Inflammatory macrophage (primary cell): ENCODE data around the gene AGFG1.
"Not testable (repeated sequence)": the region's sequence is repeated elsewhere in the genome, so short reads cannot be mapped to it uniquely, and the experiment has no call there.

Experiments
- DNase-seq, 2 donors: peaks; one replicate each; pipeline ENCODE4 v3.0.0-alpha.2; 2020 to 2022

The AGFG1 gene

DNA sequence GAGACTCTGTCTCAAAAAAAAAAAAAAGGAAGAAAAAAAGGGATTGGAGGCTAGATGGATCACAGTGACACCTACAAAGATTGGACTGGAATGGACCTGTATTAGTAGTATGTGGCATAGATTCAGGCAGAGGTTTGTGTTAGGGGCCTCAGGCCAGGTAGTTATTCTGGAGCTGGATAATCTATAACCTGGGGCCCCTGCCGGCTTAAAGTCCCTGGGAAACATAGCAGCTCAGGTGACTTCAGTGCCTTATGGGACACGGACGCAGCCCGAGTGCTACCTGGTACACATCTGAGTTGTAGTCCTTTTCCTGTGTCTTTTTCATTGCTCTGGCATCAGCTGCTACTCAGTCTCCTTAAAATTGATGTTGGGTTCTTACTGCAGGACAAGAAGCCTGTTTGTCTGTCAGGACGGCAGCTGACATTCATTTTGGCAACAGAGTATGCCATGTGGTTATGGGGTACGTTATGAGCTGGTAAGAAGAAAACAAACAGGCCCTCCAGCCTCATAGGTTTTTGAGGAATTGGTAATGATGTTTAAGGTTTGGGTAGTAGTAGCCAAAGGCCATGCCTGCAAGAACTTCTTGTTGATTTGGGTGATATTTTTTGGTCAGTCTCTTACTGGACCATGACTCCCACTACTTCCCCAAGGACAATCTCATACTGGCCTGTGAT, 27.8 kb downstream of the AGFG1 start:
- no peak for DNase-seq

DNA sequence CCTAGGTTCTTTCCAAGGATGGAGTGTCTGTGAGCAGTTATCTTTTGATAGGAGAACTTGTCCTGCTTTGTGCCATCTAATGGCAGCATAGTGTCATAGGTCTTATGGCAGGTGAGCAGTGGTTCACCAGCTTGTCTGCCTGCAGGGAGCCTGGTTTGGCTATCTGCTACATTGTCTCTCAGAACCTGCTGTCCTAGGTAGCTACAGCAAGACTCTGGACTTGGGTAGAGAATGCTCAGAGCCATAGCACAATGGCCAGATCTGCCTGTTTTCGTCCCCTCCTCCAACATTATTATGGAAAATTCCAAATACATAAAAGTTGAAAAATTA, 28.3 kb downstream of the AGFG1 start:
- no peak for DNase-seq

DNA sequence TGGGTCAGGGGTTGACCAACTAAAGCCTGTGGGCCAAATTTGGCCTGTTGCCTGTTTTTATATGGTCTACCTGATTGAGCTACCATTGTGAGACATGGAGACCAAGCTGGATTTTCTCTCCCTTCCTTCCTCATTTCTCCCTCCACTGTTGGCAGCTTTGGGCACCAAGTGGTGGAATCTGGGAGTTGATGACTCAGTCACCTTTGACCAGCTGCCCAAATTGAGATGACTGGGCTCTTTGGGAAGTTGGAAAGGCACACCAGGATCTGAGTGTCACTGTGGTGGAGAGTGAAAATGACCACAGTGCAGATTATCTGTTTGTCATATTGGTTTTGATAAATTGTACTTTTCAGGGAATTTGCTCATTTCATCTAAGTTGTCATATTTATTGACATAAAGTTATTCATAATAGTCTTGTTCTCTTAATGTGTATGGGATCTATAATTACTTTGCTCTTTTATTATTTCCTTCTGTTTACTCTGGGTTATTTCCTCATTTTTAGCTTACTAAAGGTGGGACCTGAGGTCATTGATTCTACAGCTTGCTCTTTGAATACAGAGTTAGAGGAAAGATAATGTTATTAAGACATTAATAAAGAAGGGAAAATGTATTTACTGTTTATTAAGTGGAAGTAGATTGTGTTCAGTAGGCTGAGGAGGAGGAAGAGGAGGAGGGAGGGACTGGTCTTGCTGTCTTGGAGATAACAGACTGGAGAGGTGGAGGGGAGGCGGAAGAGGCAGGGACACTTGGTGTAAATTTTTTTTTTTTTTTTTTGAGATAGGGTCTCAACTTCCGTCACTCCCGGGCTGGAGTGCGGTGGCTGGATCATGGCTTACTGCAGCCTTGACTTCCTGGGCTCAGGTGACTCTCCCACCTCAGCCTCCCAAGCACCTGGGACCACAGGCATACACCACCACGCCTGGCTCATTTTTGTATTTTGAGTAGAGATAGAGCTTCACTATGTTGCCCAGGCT, 31.8 kb downstream of the AGFG1 start:
- peak; percentile 24 to 25 for DNase-seq

DNA sequence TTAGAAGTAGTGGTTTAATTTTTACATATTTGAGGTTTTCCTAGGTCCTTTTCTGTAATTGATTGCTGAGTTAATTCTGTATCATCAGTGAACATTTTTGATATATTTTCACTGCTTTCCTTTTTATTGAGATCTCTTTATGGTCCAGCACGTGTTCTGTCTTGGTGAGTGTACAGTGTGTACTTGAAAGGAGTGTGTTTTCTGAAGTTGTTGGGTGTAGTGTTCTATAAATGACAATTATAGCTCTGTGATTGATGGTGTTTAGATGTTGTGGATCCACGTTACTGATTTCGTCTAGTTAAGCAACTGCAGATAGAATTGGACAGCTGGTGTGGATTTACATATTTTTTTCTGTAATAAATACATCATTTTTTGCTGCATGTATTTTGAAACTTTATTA, 32.7 kb downstream of the AGFG1 start:
- no peak for DNase-seq

DNA sequence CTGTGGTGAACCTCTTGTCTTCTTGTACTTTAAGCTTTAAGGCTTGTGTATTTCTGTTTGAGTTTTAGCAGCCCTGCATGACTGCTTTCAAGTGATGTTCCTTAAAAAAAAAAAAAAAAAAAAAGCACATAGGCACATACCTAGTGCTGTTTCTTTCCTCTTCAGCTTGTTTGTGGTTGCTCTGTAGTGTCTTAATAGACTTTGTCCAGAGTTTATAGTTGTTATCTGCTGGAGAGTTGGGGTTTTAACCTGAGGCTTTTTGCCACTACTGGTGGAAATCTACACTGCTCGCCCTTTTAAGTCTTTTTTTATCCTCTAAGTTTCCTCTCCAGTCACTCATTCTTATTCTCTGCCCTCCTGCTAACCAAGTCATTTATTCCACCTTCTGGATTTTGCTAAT, 34.5 kb downstream of the AGFG1 start:
- no peak for DNase-seq

DNA sequence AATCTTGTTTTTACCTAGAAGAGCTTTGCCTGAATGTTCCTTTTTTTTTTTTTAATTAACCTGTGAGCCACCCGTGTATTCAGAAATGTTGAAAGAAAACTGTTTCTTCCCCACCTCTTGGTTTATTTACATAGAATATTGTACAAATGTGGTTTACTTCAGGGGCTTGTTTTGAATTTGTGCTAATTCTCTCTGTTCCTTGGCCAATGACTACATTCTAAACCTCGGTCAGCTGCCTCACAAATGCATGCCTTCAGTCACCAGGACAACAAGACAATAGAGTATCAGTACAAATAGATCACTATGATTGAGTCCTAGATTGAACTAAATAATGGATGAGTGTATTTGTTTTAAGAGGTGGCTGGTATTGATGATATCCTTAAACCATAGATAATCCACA, 36.0 kb downstream of the AGFG1 start:
- DNase-seq, result no peak

DNA sequence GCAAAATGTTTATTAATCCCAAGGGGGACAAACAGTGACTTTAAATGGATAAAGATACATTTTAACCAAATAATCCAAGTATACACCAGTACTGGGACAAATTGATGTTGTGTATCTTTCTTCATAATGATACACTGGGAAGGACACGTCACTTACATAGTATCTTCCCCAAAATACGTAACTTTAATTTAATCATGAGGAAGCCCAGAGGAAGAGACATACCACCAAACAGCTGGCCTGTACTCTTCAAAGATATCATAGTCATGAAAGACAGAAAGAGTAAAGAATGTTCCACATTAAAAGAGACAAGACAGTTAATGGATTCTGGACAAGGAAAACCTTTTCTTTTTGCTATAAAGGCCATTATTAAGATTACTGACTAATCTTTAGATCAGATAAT, 37.1 kb downstream of the AGFG1 start:
- peak; percentile 8 to 35 for DNase-seq

DNA sequence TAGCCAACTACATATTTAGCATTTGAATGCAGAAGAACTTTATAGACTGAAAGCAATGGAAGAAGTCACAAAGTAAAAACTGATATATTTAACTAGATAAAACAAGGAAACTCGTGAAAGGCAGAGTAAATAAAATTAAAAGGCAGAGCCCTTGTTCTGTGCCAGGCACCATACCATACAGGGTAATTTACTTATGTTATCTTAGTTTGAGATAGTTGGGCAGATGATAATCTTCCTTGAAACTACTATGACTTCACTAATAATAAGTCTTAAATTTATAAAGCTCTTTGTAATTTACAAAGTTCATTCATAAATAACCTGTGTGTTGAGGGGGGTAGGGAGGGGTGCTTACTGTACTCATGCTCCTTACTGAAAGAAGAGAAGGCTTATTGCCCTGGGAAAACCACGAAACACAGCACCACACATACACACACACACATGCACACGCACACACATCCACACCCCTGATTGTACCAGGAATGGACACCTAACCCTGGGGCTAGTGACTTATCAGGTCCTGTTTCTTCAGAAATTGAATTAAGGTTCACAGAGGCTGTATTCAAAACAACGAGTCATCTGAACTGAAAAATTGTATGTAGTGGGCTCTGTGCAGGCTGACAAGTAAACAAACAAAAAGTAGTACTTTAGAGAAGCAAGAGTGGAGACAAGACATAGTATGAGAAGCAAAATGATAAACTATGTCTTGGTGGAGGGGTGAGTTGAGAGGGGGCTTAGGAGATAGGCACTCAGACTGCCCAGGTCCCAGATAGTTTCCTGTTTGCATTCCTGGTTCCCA, 38.1 kb downstream of the AGFG1 start:
- no peak for DNase-seq

DNA sequence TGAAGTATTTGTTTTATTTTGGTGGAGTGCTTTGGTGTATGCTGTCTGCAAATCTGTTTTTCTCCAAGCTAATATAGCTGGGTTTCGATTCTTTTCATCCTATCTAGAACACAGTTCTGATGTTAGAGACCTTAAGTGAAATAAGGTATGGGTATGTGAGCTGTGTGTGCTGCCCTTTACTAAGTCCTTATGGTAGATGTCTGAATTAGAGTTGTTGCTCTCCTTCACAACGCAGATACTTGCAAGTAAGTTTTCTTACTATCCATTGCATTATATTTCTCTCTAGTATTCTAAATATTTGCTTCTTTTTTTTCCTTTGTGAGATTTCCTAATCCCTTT, 38.6 kb downstream of the AGFG1 start:
- no peak for DNase-seq

DNA sequence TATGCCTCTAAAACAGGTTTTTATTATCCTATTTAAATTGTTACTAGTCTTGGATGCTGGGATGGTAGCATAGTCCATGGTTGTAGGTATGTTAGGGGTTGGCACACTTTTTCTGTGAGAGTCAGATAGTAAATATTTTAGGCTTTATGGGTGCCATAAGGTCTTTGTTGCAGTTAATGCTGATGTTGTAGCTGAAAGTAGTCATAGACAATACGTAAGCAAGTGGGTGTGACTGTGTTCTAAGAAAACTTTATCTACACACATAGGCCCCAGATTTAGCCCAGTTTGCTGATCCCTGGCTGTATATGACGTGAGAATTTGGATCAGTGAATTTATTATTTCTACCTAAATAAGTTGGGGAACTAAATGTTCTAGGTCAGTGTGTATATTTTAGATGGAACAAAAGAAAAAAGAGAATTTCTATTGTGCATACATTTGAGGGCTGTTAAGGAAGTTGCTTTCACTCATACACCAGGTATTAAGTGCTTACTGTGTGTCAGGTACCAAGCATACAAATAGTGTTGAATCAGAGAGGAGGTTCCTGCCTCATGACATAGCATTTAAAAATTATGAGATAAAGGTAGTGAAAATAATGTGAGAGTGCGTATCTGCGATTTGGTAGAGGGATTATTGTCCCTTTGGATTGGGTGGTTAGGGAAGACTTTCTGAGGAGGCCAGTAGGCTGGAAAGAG, 39.4 kb downstream of the AGFG1 start:
- DNase-seq, result no peak

DNA sequence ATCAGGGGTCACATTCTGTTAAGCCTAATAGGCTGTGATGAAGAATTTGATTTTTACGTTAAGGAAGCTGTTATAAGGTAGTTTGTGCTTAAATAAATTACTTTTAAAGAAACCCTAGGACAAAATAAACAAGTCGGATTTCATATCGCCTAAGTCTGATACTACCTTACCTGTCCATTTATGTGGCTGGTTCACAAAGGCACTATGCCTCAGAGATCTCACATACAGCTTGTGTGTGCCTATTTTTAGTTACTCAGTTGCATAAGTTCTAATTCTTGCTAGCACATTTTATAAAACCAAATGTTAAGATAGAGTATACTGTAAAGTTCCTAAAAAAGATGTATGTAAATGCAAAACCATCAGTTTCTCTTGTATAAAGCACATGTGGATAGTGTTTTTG, 40.0 kb downstream of the AGFG1 start:
- no peak for DNase-seq

DNA sequence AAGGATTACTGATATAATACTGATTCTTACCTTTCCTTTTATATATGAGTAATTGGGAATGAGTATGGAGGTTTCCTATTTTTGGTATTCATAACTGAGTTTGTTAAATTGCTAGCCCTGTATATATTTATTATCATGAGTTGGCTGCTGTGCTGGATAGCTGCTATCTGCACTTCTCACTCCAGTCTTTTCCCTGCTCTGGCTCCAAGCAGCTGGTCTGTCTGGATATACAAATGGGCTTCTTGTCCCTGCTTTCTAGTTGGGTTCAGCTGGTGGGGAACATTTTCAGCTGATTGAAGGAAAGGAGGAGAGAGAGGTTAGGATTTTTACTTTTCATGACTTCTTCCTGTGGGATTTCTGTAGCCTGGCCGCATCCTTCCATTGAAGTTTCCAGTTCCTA, 41.2 kb downstream of the AGFG1 start:
- no peak for DNase-seq

DNA sequence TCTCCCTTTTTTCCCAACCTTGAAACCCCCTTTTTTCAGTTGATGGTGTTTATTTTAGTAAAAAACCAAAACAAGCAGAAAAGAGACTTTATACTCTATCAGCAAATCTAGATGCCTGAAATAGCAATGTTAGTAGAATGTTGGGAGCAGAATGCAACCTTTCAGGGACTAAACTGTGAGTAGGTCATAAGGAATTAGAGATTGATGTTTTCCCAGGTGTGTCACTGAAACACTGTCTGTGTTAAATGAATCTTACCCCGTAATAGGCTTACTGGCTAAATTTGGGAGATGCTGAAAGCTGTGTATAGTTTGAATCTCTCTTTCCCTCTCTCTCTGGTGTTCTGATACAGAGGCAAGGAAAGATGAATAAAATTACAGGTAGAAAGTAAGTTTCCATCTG, 43.8 kb downstream of the AGFG1 start:
- DNase-seq, result no peak

DNA sequence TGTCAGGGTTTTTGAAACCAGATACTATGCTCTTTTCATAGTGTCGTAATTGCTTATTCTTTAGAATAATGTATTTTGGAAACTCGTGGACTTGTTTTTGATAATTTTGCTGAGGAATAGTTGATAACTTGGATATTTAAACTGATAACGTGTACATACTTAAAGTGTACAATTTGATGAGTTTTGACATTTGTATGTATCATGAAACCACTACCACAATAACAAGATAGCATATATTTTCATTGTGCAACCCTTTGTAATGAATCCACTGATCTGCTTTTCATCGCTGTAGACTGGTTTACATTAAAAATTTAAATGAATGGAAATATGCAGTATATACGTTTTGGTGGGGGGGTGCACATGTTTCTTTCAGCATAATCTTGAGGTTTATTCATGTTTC, 45.8 kb downstream of the AGFG1 start:
- no peak for DNase-seq

DNA sequence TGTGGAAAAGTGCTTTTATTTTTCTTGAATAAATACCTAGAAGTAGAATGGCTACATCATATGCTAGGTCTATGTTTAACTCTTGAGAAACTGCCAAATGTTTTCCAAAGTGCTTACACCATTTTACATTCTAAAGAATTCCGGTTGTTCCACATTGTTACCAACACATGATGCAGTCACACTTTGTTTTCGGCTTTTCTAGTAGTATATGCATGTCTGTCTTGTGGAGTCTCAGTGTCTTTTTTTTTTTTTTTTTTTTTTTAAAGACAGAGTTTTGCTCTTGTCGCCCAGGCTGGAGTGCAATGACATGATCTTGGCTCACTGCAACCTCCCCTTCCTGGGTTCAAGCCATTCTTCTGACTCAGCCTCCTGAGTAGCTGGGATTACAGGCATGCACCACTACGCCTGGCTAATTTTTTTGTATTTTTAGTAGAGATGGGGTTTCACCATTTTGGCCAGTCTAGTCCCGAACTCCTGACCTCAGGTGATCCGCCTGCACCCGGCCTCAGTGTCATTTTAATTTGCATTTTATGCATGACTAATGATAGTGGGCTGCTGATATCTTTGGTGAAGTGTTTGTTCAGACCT, 46.4 kb downstream of the AGFG1 start:
- not testable (repeated sequence) for DNase-seq

DNA sequence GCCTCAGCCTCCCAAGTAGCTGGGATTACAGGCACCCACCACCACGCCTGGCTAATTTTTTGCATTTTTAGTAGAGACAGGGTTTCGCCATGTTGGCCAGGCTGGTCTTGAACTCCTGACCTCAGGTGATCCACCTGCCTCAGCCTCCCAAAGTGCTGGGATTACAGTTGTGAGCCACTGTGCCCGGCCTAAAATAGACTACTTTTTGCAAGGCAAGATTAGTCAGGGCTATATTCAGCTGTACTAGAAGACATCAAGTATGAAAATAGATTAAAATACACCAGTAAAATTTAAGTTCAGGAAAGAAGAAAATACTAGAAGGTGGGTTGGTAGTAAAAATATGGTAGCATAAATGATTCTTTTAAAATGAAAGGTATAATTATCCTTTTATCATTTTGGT, 49.2 kb downstream of the AGFG1 start:
- DNase-seq, result not testable (repeated sequence)

DNA sequence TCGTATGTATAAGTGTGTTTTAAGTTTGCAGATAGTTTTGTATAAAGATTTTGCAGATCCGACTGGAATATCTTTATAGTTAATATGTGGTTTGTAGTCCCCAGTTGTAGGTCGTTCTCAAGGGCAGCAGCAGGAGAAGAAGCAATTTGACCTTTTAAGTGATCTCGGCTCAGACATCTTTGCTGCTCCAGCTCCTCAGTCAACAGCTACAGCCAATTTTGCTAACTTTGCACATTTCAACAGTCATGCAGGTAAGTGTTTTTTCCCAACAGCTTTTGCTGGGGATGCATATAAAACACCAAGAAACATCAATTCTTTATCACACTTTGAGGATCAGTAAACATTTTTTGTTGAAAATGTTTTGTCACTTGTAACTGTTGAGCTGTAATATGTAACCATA, 52.7 kb downstream of the AGFG1 start:
- no peak for DNase-seq

DNA sequence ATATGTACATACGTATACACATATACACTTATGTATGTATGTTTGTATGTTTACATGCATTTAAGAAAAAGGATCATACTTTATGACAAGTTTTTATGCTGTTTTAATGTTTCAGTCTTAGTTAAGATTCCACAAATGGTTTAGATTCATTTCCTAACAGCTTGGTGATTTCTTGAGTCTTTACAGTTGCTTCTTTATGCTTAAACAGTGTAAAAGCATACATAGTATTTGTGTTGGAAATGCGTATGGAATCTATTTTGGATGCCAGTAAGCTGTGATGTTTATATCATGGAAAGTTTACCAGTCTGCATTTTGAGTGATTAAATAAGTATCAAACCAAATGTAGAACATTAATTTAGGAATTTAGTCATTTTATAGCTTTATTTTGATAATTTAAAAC, 55.4 kb downstream of the AGFG1 start:
- DNase-seq, result no peak

DNA sequence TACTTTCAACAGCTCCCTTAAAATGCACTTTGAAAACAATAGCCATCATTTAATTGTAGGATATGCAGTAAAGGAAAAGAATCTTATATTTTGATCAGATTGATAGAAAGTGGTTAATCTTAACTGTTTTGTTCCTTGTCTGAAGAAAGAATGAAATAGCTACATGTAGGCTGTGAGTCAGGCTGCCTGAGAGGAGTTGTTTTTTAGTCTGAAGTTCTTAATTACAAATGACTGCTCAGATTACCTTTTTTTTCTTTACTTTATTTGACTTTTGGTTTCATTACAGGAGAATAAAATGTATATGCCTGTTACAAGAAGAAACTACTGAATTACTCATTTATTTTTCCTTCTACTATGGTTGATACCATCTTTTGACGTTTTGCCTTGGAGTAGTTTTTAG, 56.8 kb downstream of the AGFG1 start:
- no peak for DNase-seq

DNA sequence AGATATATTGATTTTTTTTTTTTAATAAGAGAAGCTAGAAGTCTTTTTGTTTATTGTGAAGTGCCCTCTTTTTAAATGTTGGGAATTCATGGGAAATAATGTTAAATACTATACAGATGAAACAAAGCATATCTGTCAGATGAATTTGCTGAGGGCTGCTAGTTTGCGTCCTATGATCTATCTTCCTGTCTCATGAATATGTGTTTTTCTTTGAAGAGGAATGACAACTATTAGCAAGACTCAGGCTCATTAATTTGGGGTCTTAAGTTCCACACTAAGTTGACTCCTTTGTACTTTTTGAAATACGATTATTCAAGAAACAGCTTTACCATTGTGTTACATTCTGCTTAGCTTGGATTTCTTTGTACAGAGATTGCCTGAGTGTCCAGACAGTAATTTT, 57.9 kb downstream of the AGFG1 start:
- DNase-seq, result no peak

DNA sequence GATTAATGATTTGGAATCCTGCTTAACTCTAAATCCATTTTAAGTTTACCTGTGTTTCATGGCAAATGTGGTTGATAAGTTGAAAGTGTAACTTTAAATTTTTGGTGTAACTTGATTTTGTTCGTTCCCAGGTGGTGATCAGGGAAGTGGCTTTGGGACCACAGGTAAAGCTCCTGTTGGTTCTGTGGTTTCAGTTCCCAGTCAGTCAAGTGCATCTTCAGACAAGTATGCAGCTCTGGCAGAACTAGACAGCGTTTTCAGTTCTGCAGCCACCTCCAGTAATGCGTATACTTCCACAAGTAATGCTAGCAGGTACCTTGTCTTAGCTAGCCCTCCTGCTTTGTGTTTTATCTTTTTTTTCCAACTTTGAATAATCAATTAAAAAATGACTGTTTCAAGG, 62.8 kb downstream of the AGFG1 start:
- DNase-seq, result no peak

DNA sequence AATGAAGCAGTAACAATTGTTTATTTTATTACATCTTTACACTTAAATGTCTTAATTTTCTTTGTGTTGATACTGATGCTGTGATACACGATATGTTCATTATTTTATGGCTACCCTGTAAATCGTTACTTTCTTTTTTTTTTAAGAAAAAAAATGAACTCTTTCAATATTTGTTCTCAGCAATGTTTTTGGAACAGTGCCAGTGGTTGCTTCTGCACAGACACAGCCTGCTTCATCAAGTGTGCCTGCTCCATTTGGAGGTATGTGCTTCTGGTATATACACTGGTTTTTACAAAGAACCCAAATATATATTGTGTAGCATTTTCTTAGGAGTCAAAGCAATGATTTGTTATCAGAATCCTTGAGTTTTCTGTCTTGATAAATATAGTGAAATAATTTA, 64.5 kb downstream of the AGFG1 start:
- no peak for DNase-seq
